22Rv1 (cell line): Measurements from ENCODE around the gene KLRF2.

Source experiments
- CTCF ChIP-seq: fragments of 450-650 bp; IDR thresholded peaks from 2 replicates; pipeline ENCODE4 v1.5.1; 2017; ENCODE audit warnings: mild to moderate bottlenecking
- ZFX ChIP-seq: fragments of 450-650 bp; IDR thresholded peaks from 2 replicates; pipeline ENCODE4 v1.6.1; 2017; ENCODE audit warnings: antibody characterized with exemption, borderline replicate concordance

DNA sequence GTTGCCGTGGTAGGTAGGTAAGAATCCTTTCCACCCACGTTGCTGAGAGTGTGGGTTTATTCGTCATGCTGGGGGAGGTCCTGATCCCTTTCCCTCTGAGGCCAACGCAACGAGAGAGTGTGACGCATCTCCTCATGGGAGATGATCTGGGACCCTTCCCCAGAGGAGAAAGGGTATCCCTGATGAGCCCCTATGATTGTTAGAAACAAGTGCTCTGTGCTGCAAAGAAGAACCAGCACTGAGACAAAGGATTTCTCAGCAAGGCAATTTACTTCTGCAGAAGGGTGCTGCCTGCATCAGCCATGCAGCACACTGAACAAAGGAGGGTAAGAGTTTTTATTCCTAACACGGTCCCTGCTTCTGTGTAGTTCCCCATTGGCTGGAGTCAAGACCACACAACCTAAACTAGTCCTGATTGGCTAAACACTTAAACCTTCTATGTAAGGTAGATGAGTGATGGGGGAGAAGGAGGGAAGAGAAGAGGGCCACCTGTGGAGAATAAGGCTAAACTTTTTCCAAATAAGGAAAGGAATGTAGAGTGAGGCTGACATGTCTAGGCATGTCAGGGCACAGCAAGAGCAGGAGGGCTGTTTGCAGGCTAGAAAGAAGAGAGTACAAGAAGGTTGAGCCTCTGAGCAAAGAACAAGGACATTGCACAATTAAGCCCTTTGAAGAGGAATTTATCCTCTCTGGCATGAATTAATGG, 29.6 kb downstream of the KLRF2 start:
- TF ChIP-seq CTCF, result no peak
- no peak for TF ChIP-seq ZFX
